Measurements from ENCODE around the gene CPXM2.

DNA sequence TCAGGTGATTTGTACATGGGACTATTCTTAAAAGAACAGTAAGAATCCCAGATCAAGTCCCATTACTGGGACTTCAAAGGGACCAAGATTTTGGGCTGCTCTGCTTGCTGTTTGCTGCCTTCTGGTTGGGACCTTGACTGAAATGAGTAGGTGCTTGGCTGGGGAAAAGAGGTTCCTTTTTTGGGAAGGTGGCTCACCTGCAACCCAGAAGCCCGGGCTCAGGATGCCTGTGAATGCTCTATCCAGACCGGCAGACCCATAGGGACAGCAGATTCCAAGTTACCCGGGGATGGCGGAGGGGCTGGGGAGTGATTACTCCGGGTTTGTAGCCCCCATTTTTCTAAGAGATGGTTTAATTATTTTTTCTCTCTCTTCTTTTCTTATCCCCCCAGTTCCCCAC lies 104.0 kb downstream of the CPXM2 start:
- TF ChIP-seq, protein P1, sequence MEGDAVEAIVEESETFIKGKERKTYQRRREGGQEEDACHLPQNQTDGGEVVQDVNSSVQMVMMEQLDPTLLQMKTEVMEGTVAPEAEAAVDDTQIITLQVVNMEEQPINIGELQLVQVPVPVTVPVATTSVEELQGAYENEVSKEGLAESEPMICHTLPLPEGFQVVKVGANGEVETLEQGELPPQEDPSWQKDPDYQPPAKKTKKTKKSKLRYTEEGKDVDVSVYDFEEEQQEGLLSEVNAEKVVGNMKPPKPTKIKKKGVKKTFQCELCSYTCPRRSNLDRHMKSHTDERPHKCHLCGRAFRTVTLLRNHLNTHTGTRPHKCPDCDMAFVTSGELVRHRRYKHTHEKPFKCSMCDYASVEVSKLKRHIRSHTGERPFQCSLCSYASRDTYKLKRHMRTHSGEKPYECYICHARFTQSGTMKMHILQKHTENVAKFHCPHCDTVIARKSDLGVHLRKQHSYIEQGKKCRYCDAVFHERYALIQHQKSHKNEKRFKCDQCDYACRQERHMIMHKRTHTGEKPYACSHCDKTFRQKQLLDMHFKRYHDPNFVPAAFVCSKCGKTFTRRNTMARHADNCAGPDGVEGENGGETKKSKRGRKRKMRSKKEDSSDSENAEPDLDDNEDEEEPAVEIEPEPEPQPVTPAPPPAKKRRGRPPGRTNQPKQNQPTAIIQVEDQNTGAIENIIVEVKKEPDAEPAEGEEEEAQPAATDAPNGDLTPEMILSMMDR (optimal IDR thresholded peaks at IDR 0.05 in 1 of 3, IDR thresholded peaks at IDR 0.05 in 1 of 3, conservative IDR thresholded peaks at IDR 0.05 in 1 of 3; ENCODE audit: extremely low read depth in 1 of 3, insufficient read depth in 2 of 3, low read length in 3 of 3) = no peak
- no peak for TF ChIP-seq EZH2 (IDR thresholded peaks at IDR 0.05; ENCODE audit: low read length)
